AG08395 (cell line): ENCODE measurements around the gene SAPCD2.

Source experiments
- DNase-seq: peaks from one replicate; pipeline ENCODE4 v3.0.0; 2012; ENCODE audit warnings: mixed read lengths, low spot score

SAPCD2 gene

DNA sequence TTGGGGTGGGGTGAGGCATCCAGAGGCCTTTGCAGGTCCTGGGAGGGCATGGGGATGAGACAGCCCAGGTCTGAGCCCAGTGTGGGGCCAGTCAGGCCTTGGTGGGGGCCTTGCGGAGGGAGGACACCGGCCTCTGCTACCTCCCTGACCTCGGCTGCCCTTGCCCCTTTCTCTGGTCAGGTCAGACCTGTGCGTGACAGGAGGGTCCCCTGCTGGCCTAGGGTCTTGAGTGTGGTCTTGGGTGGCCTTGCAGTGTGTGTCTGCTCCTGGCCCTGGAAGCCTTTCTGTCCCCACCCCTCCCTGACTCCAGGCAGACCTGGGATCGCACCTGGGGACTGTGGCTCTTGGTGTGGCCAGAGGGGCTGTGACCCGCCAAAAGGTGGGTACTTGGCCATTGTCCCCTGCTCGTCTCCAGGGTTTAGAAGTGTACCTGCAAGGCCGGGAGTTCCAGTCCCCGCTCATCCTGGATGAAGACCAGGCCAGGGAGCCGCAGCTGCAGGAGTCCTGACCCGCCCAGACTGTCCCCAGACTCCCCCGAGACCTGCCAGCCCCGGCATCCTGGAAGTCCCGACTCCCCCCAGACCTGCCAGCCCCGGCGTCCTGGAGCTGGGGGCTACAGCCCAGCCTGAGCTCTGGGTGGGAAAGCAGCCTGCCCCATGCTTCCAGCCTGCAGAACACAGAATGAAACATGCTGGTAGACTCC, 12.0 kb upstream of the SAPCD2 start:
- DNase-seq: no peak

DNA sequence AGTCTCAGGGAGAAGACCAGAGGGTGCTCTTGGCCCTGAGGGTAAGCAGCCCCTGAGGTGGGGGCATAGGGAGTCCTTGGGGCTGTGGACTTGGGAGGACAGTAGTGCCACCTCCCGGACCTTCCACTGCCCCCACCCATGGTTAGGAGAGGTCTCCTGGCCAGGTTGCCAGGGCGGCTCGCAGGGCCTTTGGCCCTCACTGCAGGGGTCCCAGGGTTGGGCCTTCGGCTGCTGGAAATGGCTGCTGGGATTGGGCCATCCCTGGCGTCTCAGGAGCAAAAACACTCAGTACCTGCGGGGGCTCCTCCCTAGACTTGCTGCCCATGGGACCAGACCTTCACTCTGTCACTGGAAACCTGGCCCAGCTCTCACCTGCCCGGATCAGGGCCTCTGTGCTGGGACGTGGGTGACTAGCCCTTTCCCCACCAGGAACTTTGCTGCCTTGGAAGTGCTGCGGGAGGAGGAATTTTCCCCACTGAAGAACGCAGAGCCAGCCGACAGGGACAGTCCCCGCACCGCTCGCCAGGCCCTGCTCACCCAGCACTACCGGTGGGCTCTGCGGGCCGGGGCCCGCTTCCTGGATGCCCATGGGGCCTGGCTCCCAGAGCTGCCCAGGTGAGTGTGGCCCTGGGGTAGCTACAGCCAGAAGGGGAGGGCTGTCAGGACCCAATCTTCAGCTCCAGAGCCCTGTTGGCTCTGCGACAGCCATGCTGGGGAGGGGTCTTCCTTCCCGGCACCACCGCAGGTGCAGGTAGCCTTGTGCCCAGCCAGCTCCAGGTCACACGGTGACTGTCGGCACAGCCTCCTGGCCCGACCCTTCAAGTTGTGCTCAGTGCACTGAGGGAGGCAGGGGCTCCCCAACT, 10.1 kb upstream of the SAPCD2 start:
- no peak for DNase-seq

GRCh38 chr9:137079401-137079787, 9.0 kb upstream of the SAPCD2 start:
- DNase-seq: no peak

DNA sequence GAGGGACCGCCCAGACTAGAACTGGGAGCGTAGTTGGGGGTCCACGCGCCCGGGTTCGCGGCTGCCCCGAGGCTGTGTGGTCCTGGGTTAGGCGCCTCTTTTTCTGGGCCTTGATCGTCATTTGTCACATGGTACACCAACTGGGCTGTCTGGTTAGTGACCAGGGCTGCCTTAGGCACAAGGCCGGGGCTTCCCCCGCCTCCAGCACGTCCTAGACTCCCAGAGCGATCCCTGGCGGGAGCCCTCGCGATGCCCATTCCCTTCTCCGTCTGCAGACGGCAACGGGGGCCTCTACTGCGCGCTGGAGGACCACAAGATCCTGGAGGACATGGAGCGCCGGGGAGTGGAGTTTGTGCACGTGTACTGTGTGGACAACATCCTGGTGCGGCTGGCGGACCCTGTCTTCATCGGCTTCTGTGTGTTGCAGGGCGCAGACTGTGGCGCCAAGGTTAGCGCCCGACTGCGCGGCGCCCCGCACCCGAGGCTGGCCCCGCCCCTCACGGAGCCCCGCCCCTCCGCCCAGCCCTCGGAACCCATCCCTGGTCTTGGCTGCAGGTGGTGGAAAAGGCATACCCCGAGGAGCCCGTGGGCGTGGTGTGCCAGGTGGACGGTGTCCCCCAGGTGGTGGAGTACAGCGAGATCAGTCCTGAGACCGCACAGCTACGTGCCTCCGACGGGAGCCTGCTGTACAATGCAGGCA, 8.5 kb upstream of the SAPCD2 start:
- no peak for DNase-seq

- DNase-seq: no peak
Measured at GRCh38 chr9:137077758-137078693, 7.7 kb upstream of the SAPCD2 start.

DNA sequence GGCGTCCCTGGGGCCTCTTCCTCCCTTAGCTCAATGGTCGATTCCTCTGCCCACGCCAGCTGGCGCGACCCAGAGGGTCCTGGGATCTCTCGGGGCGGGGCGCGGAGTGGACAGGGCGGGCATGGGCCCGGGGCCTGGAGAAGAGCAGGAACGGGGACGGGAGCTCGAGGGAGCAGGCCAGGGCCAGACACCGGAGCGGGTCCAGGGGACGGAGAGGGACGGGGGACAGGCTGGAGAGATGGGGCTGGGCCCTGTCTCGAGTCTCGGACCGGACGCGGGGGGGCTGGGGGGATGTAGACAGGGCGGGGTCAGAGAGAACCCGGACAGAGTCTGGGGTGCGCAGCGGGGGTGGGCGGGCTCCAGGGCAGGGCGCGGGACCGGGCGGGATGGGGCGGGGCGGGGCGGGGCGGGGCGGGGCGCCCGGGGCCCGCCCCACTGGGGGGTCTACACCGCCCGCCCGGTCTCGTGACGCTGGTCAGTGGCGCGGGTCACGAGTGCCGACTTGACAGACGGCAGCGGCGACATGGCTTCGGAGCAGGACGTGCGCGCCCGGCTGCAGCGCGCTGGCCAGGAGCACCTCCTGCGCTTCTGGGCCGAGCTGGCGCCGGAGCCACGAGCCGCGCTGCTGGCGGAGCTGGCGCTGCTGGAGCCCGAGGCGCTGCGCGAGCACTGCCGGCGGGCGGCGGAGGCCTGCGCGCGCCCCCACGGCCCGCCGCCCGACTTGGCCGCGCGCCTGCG, 6.8 kb upstream of the SAPCD2 start, which contains the start of gene UAP1L1:
UAP1L1 (plus strand) TSS at position 508 of the 738 bp plus-strand sequence; CDS start at position 524, 16 bp downstream.
- DNase-seq: peak; percentile 86

DNA sequence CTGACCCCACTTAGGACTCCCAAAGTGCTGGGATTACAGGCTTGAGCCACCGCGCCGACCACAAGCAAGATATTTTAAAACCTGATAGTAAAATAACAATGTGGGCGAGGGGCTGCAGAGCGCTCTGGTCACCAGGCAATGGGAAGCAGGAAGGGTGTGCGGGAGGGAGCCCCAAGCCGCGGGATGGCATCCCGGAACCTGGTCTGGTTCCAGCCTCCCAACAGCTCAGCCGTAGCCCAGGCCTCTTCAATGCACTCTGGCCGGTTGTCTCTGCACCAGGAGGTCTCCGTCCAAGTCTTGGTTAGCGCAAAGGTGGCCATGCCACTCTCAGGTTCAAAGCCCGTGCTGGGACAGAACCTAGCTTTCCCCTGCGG, 6.3 kb upstream of the SAPCD2 start:
- DNase-seq: no peak

DNA sequence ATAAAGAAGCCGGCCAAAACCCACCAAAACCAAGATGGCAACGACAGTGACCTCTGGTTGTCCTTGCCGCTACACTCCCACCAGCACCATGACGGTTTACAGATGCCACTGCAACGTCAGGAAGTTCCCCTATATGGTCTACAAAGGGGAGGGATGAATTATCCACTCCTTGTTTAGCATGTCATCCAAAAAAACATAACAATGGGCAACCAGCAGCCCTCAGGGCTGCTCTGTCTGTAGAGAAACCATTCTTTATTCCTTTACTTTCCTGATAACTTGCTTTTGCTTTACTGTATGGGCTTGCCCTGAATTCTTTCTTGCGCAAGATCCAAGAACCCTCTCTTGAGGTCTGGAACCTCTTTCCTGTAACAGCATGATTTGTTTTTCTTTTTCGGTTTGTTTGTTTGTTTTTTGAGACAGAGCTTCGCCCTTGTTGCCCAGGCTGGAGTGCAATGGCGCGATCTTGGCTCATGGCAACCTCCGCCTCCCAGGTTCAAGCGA, 5.0 kb upstream of the SAPCD2 start:
- DNase-seq: no peak

DNA sequence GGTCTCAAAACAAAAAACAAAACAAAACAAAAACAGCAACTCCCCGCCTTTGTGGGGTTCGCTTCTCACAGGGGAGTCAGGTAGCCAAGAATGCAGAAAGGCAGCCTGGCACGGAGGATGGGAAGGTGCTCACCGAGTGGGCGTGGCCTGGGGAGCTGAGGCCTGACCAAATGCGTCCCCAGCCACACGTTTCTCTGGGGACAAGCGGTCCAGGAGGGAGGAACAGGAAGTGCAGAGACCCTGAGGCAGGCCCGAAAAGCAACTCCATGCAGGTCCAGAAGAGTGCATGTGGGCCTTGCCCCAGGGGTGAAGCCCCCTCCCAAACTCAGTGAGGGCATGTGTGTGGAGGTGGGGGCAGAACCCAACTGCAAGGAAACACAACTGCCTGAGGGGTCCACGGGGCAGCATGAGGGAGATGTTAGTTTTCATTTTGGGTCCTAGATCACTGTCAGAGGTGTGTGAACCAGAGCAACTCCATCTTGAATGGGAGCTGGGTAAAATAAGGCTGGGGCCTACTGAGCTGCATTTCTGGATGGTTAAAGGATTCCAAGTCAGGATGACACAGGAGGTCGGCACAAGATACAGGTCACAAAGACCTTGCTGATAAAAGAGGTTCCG, 4.4 kb upstream of the SAPCD2 start:
- DNase-seq: no peak

DNA sequence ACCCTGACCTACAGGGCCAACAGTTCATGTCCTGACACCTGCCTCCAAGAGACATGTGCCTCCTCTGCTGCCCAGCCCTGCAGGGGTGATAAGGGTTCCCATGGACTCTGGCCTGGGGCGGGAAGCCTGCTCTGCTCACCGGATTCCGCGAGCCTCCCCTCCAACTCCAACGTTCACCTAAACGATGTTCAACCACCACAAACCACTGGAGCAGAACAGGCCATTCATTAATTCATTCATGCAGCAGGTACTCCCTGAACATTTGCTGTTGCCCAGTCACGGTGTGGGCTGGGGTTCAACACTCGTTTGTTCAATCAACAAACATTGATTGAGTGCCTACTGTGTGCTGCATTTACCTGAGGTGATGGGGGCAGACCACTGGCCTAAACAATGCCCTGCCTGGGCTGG, 3.6 kb upstream of the SAPCD2 start:
- DNase-seq: no peak

DNA sequence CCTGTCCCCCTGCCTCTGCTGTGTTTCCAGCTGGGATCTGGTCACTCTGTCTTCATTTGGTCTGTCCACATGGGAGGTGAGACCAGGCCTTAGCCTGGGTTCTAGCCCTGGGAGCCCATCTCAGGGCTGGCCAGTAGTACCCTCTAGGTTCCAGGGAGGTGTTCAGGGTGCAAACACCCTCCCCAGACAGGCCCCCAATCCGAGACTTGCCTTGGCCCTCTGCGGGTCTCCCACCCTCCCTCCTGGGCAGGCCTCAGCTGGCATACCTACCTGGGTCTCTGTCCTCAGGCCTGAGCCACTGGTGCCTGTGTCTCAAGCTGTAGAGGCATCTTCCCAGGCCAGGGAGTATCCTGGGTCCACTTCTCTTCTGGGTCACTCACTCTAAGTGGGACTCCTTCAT, 925 bp upstream of the SAPCD2 start:
- no peak for DNase-seq

GRCh38 chr9:137070906-137071275, 534 bp upstream of the SAPCD2 start:
- DNase-seq: peak; percentile 2

GRCh38 chr9:137069508-137070091, 757 bp downstream of the SAPCD2 start:
- DNase-seq: no peak

DNA sequence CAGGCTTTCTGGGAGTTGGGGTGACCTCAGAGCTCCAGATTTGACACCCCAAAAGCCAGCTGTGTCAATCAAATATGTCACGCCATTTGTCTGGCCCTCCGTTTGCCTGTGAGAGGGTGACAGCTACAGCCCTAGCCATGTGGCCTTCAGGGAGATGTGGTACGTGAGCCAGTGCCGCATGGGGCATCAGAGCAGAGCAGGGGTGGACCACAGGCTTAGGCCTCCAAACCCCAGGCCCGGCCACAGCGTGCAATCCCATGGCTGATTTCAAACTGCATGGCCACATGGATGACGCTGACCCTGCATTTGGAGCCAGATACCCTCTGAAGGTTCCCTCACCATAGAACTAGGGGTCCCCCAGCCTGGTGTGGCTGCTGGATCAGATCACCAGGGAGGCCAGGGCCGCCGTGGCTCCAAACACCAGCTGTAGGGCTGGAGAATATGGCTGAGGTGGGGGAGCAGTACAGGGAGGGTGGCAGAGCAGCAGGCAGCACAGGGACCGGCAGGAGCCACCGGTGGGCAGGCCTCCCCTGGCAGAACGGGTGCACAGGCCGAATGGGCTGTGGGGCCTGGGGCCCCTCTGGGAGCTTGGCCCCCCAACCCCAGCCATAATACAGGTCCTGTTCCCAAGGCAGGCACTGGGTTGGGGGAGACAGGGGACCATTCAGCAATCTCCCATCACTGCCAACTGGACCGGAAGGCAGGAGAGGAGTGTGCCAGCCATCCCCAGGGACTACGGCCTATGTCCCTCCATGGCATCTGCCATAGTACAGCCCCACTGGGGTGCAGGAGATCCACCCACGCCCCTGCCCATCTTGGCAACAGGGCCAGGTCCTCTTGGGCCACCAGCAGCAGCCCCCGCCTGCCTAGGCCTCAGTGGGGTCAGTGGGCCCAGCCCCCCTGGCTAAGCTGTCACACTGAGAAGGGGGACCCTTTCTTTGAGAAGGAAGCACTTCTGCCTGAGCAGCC, 1.5 kb downstream of the SAPCD2 start:
- no peak for DNase-seq

- peak; percentile 73 for DNase-seq
Measured at GRCh38 chr9:137067860-137068538, 2.4 kb downstream of the SAPCD2 start.

- no peak for DNase-seq
Measured at GRCh38 chr9:137066096-137066861, 4.1 kb downstream of the SAPCD2 start.

GRCh38 chr9:137065336-137065967, 4.9 kb downstream of the SAPCD2 start:
- no peak for DNase-seq
